HG03565 (cell line): ENCODE measurements around the gene PFKP.
"Not testable (repeated sequence)": the region's sequence is repeated elsewhere in the genome, so short reads cannot be mapped to it uniquely, and the experiment has no call there.

ENCODE experiments used
- ATAC-seq: cut with Tn5 transposase; IDR thresholded peaks from one replicate; pipeline ENCODE4 v1.9.1; 2021; ENCODE audit warnings: mild to moderate bottlenecking, moderate library complexity; ENCODE audit not compliant: unreplicated experiment

The PFKP gene

GRCh38 chr10:3148994-3149393, 81.6 kb downstream of the PFKP start:
- ATAC-seq, result no peak

- no peak for ATAC-seq
Observed at GRCh38 chr10:3149918-3150317, 82.6 kb downstream of the PFKP start.

GRCh38 chr10:3150366-3150765, 83.0 kb downstream of the PFKP start:
- no peak for ATAC-seq

- no peak for ATAC-seq
Observed at GRCh38 chr10:3150961-3151360, 83.6 kb downstream of the PFKP start.

GRCh38 chr10:3151889-3152565, 84.7 kb downstream of the PFKP start:
- ATAC-seq, result no peak

GRCh38 chr10:3152566-3152935, 85.2 kb downstream of the PFKP start:
- no peak for ATAC-seq

- no peak for ATAC-seq
Observed at GRCh38 chr10:3154666-3155065, 87.3 kb downstream of the PFKP start.

- no peak for ATAC-seq
Observed at GRCh38 chr10:3159152-3159551, 91.8 kb downstream of the PFKP start.

GRCh38 chr10:3162533-3162932, 95.2 kb downstream of the PFKP start:
- no peak for ATAC-seq

- ATAC-seq, result no peak
Observed at GRCh38 chr10:3163879-3164278, 96.5 kb downstream of the PFKP start.

GRCh38 chr10:3165196-3165595, 97.8 kb downstream of the PFKP start:
- ATAC-seq, result no peak

- no peak for ATAC-seq
Observed at GRCh38 chr10:3166496-3167290, 99.3 kb downstream of the PFKP start.

GRCh38 chr10:3167611-3168330, 100.4 kb downstream of the PFKP start:
- no peak for ATAC-seq

GRCh38 chr10:3169271-3169670, 101.9 kb downstream of the PFKP start:
- no peak for ATAC-seq

- no peak for ATAC-seq
Observed at GRCh38 chr10:3169673-3170072, 102.3 kb downstream of the PFKP start.

- not testable (repeated sequence) for ATAC-seq
Observed at GRCh38 chr10:3171488-3171887, 104.1 kb downstream of the PFKP start.

GRCh38 chr10:3172081-3172445, 104.7 kb downstream of the PFKP start:
- ATAC-seq, result no peak

GRCh38 chr10:3172446-3173170, 105.3 kb downstream of the PFKP start, which contains the start of gene PITRM1:
Gene PITRM1 (minus strand): TSS chr10:3172782. CDS start chr10:3172772, 10 bp downstream.
- peak; percentile 97 for ATAC-seq

GRCh38 chr10:3173171-3173878, 106.0 kb downstream of the PFKP start:
- peak; percentile 13 for ATAC-seq

- ATAC-seq, result no peak
Observed at GRCh38 chr10:3178042-3178441, 110.7 kb downstream of the PFKP start.
